IMR-90 (cell line): Measurements from ENCODE around the gene ACTBL2.

Source experiments
- BHLHE40 ChIP-seq: fragments of 150-350 bp; IDR thresholded peaks from 2 replicates; pipeline ENCODE4 v1.6.1; 2016; ENCODE audit warnings: mild to moderate bottlenecking, low read depth, low read length
- CEBPB ChIP-seq: IDR thresholded peaks from 2 replicates; pipeline ENCODE4 v1.6.1; 2012; ENCODE audit warnings: low read depth, low read length, improper control_type of control experiment
- CHD1 ChIP-seq: IDR thresholded peaks from 2 replicates; pipeline ENCODE4 v1.6.1; 2012; ENCODE audit warnings: low read depth, low read length, improper control_type of control experiment
- ELK1 ChIP-seq: fragments of 150-350 bp; IDR thresholded peaks from 2 replicates; pipeline ENCODE4 v1.6.1; 2016; ENCODE audit warnings: low read depth, mild to moderate bottlenecking, low read length, moderate library complexity, borderline replicate concordance
- FOS ChIP-seq: fragments of 150-350 bp; IDR thresholded peaks from 2 replicates; pipeline ENCODE4 v1.6.1; 2016; ENCODE audit warnings: low read depth, low read length
- MAFK ChIP-seq: IDR thresholded peaks from 2 replicates; pipeline ENCODE4 v1.6.1; 2012; ENCODE audit warnings: low read depth, low read length, improper control_type of control experiment
- MAZ ChIP-seq: IDR thresholded peaks from 2 replicates; pipeline ENCODE4 v1.6.1; 2012; ENCODE audit warnings: low read depth, mild to moderate bottlenecking, low read length, improper control_type of control experiment, moderate library complexity, borderline replicate concordance
- MXI1 ChIP-seq: IDR thresholded peaks from 2 replicates; pipeline ENCODE4 v1.6.1; 2012; ENCODE audit warnings: low read depth, mild to moderate bottlenecking, low read length, moderate library complexity, borderline replicate concordance
- NFE2L2 ChIP-seq: fragments of 150-350 bp; IDR thresholded peaks from 2 replicates; pipeline ENCODE4 v1.6.1; 2016; ENCODE audit warnings: low read depth, mild to moderate bottlenecking, low read length
- POLR2A ChIP-seq: IDR thresholded peaks from 2 replicates; pipeline ENCODE4 v1.6.1; 2012; ENCODE audit warnings: mild to moderate bottlenecking, low read depth, low read length
- RAD21 ChIP-seq: IDR thresholded peaks from 2 replicates; pipeline ENCODE4 v1.6.1; 2012; ENCODE audit warnings: low read length, improper control_type of control experiment
- RCOR1 ChIP-seq: IDR thresholded peaks from 2 replicates; pipeline ENCODE4 v1.6.1; 2012; ENCODE audit warnings: mild to moderate bottlenecking, low read length, improper control_type of control experiment; ENCODE audit not compliant: insufficient replicate concordance
- USF2 ChIP-seq: fragments of 150-350 bp; IDR thresholded peaks from 2 replicates; pipeline ENCODE4 v1.6.1; 2017; ENCODE audit warnings: mild to moderate bottlenecking, antibody characterized with exemption, low read length, low read depth
- TF ChIP-seq, protein P1 (sequence below): conservative IDR thresholded peaks from 2 replicates; pipeline ENCODE4 v1.5.1; 2012; ENCODE audit warnings: mild to moderate bottlenecking, low read depth, low read length, improper control_type of control experiment

GRCh38 chr5:57505272-57506200 lies 22.9 kb upstream of the ACTBL2 start:
- TF ChIP-seq, protein P1, sequence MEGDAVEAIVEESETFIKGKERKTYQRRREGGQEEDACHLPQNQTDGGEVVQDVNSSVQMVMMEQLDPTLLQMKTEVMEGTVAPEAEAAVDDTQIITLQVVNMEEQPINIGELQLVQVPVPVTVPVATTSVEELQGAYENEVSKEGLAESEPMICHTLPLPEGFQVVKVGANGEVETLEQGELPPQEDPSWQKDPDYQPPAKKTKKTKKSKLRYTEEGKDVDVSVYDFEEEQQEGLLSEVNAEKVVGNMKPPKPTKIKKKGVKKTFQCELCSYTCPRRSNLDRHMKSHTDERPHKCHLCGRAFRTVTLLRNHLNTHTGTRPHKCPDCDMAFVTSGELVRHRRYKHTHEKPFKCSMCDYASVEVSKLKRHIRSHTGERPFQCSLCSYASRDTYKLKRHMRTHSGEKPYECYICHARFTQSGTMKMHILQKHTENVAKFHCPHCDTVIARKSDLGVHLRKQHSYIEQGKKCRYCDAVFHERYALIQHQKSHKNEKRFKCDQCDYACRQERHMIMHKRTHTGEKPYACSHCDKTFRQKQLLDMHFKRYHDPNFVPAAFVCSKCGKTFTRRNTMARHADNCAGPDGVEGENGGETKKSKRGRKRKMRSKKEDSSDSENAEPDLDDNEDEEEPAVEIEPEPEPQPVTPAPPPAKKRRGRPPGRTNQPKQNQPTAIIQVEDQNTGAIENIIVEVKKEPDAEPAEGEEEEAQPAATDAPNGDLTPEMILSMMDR: no peak
- no peak for TF ChIP-seq RAD21
- no peak for TF ChIP-seq POLR2A
- TF ChIP-seq FOS: no peak
- no peak for TF ChIP-seq ELK1
- no peak for TF ChIP-seq MAZ
- peak; percentile 40; the same call in 1 of the 2 replicates for TF ChIP-seq MAFK
- TF ChIP-seq CEBPB: no peak
- TF ChIP-seq RCOR1: no peak
- no peak for TF ChIP-seq MXI1
- no peak for TF ChIP-seq CHD1
- no peak for TF ChIP-seq BHLHE40
- TF ChIP-seq USF2: no peak
- TF ChIP-seq NFE2L2: no peak
